HEK293 (cell line): ENCODE measurements around the gene TSPEAR.

Experiments used
- CTCF ChIA-PET: fragments of 350-600 bp; formaldehyde crosslinking; extraction: SDS; loops from one replicate; lab custom pipeline; 2021; ENCODE audit warnings: antibody characterized with exemption; lab: Yijun Ruan, JAX
- POLR2A ChIA-PET: fragments of 300-600 bp; formaldehyde crosslinking; extraction: SDS; loops from one replicate; lab custom pipeline; 2020; ENCODE audit warnings: antibody characterized with exemption, inconsistent platforms; lab: Yijun Ruan, JAX
- H3K27ac ChIP-seq: fragments of 200-500 bp; sonication (Bioruptor generic); 2 replicates; pipeline ENCODE4 v1.5.1; 2014; ENCODE audit warnings: low read depth, low read length, control low read depth, inconsistent platforms; ENCODE audit errors: extremely low read depth
- H3K36me3 ChIP-seq, 2 experiments: fragments of 200-500 bp in 1 of 2; sonication (Bioruptor generic) in 1 of 2; 1 replicate in 1 of 2; 2 replicates in 1 of 2; pipeline ENCODE4 v1.5.1; 2014 to 2017; ENCODE audit warnings: inconsistent platforms in 2 of 2, low read length in 2 of 2; ENCODE audit not compliant: control insufficient read depth in 2 of 2, insufficient read depth in 1 of 2
- H3K4me1 ChIP-seq: fragments of 200-500 bp; sonication (Bioruptor generic); 2 replicates; pipeline ENCODE4 v1.5.1; 2014; ENCODE audit warnings: mild to moderate bottlenecking, low read length, inconsistent platforms; ENCODE audit not compliant: control insufficient read depth, insufficient read depth
- H3K4me3 ChIP-seq: 2 replicates; pipeline ENCODE4 v1.5.1; 2011; ENCODE audit warnings: low read depth, mild to moderate bottlenecking, control low read depth, low read length, moderate library complexity
- H3K9me3 ChIP-seq: fragments of 200-500 bp; sonication (Bioruptor generic); 2 replicates; pipeline ENCODE4 v1.5.1; 2014; ENCODE audit warnings: low read depth, low read length, inconsistent platforms; ENCODE audit not compliant: control insufficient read depth, insufficient read depth
- GFI1B ChIP-seq: fragments of 450-650 bp; formaldehyde crosslinking; IDR thresholded peaks from 2 replicates; pipeline ENCODE4 v1.5.1; 2016; ENCODE audit warnings: missing biosample characterization, missing genetic modification characterization
- SP3 ChIP-seq: fragments of 450-650 bp; formaldehyde crosslinking; IDR thresholded peaks from 2 replicates; pipeline ENCODE4 v1.5.1; 2016; ENCODE audit warnings: missing biosample characterization, missing genetic modification characterization
- WT1 ChIP-seq: fragments of 450-650 bp; formaldehyde crosslinking; IDR thresholded peaks from 2 replicates; pipeline ENCODE4 v1.5.1; 2016; ENCODE audit warnings: missing biosample characterization, missing genetic modification characterization
- ZBTB8A ChIP-seq: fragments of 450-650 bp; formaldehyde crosslinking; IDR thresholded peaks from 2 replicates; pipeline ENCODE4 v1.5.1; 2016; ENCODE audit warnings: missing biosample characterization, missing genetic modification characterization
- ZFP41 ChIP-seq: fragments of 450-650 bp; formaldehyde crosslinking; IDR thresholded peaks from 2 replicates; pipeline ENCODE4 v1.5.1; 2016; ENCODE audit warnings: missing biosample characterization, missing genetic modification characterization, borderline replicate concordance
- ZIC2 ChIP-seq: fragments of 450-650 bp; formaldehyde crosslinking; IDR thresholded peaks from 2 replicates; pipeline ENCODE4 v1.5.1; 2016; ENCODE audit warnings: missing biosample characterization, missing genetic modification characterization
- ZNF202 ChIP-seq: fragments of 450-650 bp; formaldehyde crosslinking; IDR thresholded peaks from 2 replicates; pipeline ENCODE4 v1.5.1; 2016; ENCODE audit warnings: missing biosample characterization, missing genetic modification characterization, borderline replicate concordance
- ZNF221 ChIP-seq: fragments of 450-650 bp; formaldehyde crosslinking; IDR thresholded peaks from 2 replicates; pipeline ENCODE4 v1.5.1; 2017; ENCODE audit warnings: missing biosample characterization, missing genetic modification characterization, borderline replicate concordance
- ZNF335 ChIP-seq: fragments of 450-650 bp; formaldehyde crosslinking; conservative IDR thresholded peaks from 2 replicates; pipeline ENCODE4 v1.5.1; 2016; ENCODE audit warnings: missing biosample characterization, missing genetic modification characterization
- ZNF561 ChIP-seq: fragments of 450-650 bp; IDR thresholded peaks from 2 replicates; pipeline ENCODE4 v1.5.1; 2018; ENCODE audit warnings: missing biosample characterization, missing genetic modification characterization, borderline replicate concordance
- ZNF654 ChIP-seq: fragments of 450-650 bp; formaldehyde crosslinking; IDR thresholded peaks from 2 replicates; pipeline ENCODE4 v1.5.1; 2016; ENCODE audit warnings: low read depth, missing biosample characterization, missing genetic modification characterization
- TF ChIP-seq, protein P1 (sequence below): fragments of 450-650 bp; formaldehyde crosslinking; IDR thresholded peaks from 2 replicates; pipeline ENCODE4 v1.5.1; 2017; ENCODE audit warnings: missing biosample characterization, missing genetic modification characterization
- TF ChIP-seq, protein P2 (sequence below): fragments of 450-650 bp; formaldehyde crosslinking; IDR thresholded peaks from 2 replicates; pipeline ENCODE4 v1.5.1; 2016; ENCODE audit warnings: missing biosample characterization, missing genetic modification characterization
- TF ChIP-seq, protein P3 (sequence below): fragments of 450-650 bp; formaldehyde crosslinking; IDR thresholded peaks from 2 replicates; pipeline ENCODE4 v1.5.1; 2016; ENCODE audit warnings: missing biosample characterization, missing genetic modification characterization

TSPEAR gene

DNA sequence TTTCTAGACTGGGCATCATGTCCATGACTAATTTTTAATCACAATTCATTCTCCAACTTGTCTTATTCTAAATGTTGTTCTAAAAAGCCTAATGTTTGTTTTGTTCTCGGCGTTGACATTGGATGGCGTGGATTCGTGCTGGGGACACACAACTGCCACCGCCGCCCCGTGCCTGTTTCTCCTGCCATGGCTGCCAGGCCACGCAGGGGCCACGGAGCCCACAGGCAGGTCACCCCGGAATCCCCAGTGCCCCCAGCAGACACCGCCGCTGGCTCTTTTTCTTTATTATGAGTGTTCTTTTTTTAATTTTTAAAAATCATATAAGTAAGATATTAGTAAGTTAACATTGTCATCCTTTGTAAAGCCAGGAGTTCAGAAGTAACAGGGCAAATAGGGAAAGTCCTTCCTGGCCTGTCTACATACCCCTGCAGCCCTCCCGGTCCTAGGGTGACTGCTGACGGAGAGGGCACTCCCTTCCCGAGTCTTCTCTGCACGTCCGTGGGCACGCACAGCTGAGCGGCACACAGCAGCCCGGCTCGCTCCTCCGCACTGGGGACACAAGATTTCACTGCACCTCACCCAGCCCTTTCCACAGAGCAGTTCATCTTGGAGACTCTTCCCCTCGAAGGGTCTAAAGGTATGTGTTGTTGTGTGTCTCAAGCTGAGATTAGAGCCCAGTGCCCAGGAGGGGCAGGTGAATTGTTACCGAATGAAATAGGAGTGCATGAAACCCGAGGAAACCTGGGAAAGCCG is 203.5 kb downstream of the TSPEAR start (continued):
- TF ChIP-seq GFI1B (tag by site-specific recombination) = no peak
- no peak for TF ChIP-seq ZNF202 (tag by site-specific recombination)

DNA sequence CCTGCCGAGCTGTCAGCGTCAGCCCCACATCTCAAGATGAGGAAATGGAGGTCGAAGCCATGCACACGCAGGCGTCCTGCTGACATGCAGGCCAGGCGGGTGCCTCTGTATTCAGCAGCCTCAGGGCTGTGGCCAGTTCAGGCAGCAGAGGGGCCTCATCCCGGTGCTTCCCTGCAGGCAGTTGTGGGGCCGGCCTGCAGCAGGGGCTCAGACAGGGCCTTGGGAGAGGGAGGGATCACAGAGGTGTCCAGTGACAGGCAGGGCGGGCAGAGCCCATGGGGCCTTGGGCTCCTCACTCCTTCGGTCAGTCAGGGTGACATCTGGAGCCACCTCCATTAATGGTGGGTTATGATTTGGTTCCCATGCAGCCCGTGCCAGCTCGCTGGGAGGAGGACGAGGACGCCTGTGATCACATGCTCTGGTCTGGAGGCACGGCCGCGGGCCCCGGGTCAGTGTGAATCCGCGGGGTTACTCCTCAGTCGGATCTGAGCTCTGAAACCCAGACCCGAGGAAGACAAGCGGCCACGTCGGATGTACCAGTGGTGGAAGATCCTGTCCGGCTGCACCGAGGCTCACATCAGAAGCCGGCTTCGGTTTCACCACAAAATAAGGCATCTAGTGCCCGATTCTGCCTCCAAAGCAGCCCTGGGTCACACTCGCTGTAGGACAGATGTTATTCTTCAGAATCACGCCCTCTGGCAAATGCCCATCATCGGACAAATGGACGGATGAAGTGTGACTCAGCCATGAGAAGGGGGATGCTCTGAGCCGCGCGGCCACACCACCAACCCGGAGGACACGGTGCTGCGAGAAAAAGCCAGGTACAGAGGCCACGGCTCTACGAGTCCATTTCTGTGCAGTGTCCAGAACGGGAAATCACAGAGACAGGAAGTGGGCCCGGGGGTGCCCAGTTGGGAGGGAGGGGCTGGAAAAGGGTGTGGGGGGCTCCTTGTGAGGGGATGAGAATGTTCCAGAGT is 204.8 kb downstream of the TSPEAR start:
- ChIA-PET POLR2A (no interaction called here), CTCF (interaction anchor here (0.6 kb wide), 1 partner anchor 630 kb away, joined by 3 read pairs; no protein-coding TSS in a partner anchor)
- H3K36me3 ChIP-seq = no peaks in the 10 kb centered on the region
- no peak overlapping the region for H3K4me3 ChIP-seq
- no peaks in the 10 kb centered on the region; the same call in 1 of the 2 replicates for H3K4me1 ChIP-seq
- TF ChIP-seq ZNF335 = peak; percentile 75
- no peak for TF ChIP-seq ZNF561
- TF ChIP-seq, protein P1, sequence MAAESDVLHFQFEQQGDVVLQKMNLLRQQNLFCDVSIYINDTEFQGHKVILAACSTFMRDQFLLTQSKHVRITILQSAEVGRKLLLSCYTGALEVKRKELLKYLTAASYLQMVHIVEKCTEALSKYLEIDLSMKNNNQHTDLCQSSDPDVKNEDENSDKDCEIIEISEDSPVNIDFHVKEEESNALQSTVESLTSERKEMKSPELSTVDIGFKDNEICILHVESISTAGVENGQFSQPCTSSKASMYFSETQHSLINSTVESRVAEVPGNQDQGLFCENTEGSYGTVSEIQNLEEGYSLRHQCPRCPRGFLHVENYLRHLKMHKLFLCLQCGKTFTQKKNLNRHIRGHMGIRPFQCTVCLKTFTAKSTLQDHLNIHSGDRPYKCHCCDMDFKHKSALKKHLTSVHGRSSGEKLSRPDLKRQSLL (tag by site-specific recombination) = no peak
- peak; percentile 30; the same call in 1 of the 2 replicates for TF ChIP-seq ZIC2 (tag by site-specific recombination)
- no peaks in the 10 kb centered on the region for H3K9me3 ChIP-seq
- no peak overlapping the region for H3K27ac ChIP-seq

DNA sequence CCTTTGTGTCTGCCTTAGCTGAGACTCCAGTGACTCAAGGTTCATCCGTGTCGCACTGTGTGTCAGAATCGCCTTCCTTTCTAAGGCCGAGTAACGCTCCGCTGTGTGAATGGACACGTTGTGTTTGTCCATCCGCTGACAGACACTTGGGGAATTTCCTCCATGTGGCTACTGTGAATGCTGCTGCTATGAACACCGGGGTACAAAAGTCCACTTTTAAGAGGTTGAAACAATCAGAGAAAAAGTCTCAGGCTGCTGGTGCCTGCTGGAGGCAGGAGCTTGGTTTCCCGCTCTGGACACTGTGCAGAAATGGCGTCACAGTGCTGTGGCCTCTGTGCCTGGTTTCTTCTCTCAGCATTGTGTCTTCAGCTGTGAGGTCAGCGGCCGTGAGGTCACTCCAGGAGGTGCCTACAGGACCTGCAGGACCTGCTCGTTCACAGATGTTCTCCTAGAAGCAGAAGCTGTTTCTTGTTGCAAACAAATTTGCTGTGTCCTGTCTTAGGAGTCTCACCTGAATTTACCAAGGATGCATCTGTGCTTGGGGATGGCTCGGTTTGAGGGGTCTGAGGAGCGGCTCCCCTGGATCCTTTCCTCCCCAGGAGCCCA is 205.6 kb downstream of the TSPEAR start:
- no peak overlapping the region for H3K4me3 ChIP-seq
- ChIA-PET POLR2A (no interaction called here), CTCF (interaction anchor here (0.6 to 0.7 kb wide), 2 partner anchors 13 to 237 kb away, joined by 3 read pairs; no protein-coding TSS in a partner anchor)
- H3K27ac ChIP-seq = no peak overlapping the region
- H3K4me1 ChIP-seq = no peaks in the 10 kb centered on the region; the same call in 1 of the 2 replicates
- H3K9me3 ChIP-seq = no peaks in the 10 kb centered on the region
- H3K36me3 ChIP-seq = no peaks in the 10 kb centered on the region
- TF ChIP-seq SP3 (tag by site-specific recombination) (no peak), WT1 (tag by site-specific recombination) (no peak), ZFP41 (tag by site-specific recombination) (no peak), ZBTB8A (tag by site-specific recombination) (no peak), ZNF221 (tag by site-specific recombination) (no peak), ZNF654 (tag by site-specific recombination) (no peak)
- TF ChIP-seq, protein P2, sequence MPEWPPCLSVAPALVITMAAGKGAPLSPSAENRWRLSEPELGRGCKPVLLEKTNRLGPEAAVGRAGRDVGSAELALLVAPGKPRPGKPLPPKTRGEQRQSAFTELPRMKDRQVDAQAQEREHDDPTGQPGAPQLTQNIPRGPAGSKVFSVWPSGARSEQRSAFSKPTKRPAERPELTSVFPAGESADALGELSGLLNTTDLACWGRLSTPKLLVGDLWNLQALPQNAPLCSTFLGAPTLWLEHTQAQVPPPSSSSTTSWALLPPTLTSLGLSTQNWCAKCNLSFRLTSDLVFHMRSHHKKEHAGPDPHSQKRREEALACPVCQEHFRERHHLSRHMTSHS = no peak
- TF ChIP-seq, protein P3, sequence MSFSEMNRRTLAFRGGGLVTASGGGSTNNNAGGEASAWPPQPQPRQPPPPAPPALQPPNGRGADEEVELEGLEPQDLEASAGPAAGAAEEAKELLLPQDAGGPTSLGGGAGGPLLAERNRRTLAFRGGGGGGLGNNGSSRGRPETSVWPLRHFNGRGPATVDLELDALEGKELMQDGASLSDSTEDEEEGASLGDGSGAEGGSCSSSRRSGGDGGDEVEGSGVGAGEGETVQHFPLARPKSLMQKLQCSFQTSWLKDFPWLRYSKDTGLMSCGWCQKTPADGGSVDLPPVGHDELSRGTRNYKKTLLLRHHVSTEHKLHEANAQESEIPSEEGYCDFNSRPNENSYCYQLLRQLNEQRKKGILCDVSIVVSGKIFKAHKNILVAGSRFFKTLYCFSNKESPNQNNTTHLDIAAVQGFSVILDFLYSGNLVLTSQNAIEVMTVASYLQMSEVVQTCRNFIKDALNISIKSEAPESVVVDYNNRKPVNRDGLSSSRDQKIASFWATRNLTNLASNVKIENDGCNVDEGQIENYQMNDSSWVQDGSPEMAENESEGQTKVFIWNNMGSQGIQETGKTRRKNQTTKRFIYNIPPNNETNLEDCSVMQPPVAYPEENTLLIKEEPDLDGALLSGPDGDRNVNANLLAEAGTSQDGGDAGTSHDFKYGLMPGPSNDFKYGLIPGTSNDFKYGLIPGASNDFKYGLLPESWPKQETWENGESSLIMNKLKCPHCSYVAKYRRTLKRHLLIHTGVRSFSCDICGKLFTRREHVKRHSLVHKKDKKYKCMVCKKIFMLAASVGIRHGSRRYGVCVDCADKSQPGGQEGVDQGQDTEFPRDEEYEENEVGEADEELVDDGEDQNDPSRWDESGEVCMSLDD (tag by site-specific recombination) = no peak
